ENCODE results near the gene COX14. TPM values are rescaled to one million over a fixed set of nuclear protein-coding genes. Genes with fewer than 3 reads are reported as not detected.
"Not testable (repeated sequence)": the region's sequence is repeated elsewhere in the genome, so short reads cannot be mapped to it uniquely, and the experiment has no call there.

The COX14 gene
- polyA plus RNA-seq, 12 donors, result 20.9 to 46.7 (median 38.2) TPM; not detected in 2

GRCh38 chr12:50151047-50151687 lies 39.1 kb downstream of the COX14 start:
- no peak for DNase-seq

GRCh38 chr12:50154947-50155346 lies 42.9 kb downstream of the COX14 start:
- not testable (repeated sequence) for DNase-seq

- no peak for DNase-seq
Observed at GRCh38 chr12:50156641-50157040, 44.6 kb downstream of the COX14 start.

GRCh38 chr12:50157259-50157658 lies 45.2 kb downstream of the COX14 start:
- DNase-seq, result no peak

- DNase-seq, result no peak
Observed at GRCh38 chr12:50160643-50161042, 48.6 kb downstream of the COX14 start.

GRCh38 chr12:50162230-50162629 lies 50.2 kb downstream of the COX14 start:
- no peak for DNase-seq

GRCh38 chr12:50164963-50165362 lies 52.9 kb downstream of the COX14 start:
- no peak for DNase-seq

GRCh38 chr12:50166799-50167048 lies 54.7 kb downstream of the COX14 start:
- DNase-seq, result no peak

GRCh38 chr12:50167049-50167828 lies 55.2 kb downstream of the COX14 start, which contains the start of gene CERS5:
CERS5 (minus strand) TSS chr12:50167369; CDS start chr12:50167297, 72 bp downstream.
- DNase-seq, result peak; percentile 99

Other genes starting within 250 kb of the COX14 start
- 10 to 100 TPM in 1 of 12 donors, 1 to 10 TPM in 10, not detected in 1; 7.4 to 10.6 (median 8.7) TPM for gene FAIM2, start 208.3 kb upstream of the COX14 start, polyA plus RNA-seq (ENCODE audit: insufficient read length in 12 of 12)
- gene AQP2, start 161.5 kb upstream of the COX14 start, polyA plus RNA-seq (ENCODE audit: insufficient read length in 12 of 12), result under 1 TPM in 5 of 12 donors, not detected in 7; 0.05 to 0.40 (median 0.16) TPM
- under 1 TPM in 10 of 12 donors, not detected in 2; 0.33 to 0.93 (median 0.55) TPM for gene AQP5, start 150.4 kb upstream of the COX14 start, polyA plus RNA-seq (ENCODE audit: insufficient read length in 12 of 12)
- gene AQP6, start 139.3 kb upstream of the COX14 start, polyA plus RNA-seq (ENCODE audit: insufficient read length in 12 of 12), result under 1 TPM in 9 of 12 donors, not detected in 3; 0.07 to 0.26 (median 0.14) TPM
- gene RACGAP1, start 86.7 kb upstream of the COX14 start, polyA plus RNA-seq (ENCODE audit: insufficient read length in 12 of 12), result 10 to 100 TPM in 11 of 12 donors, not detected in 1; 17.4 to 36.4 (median 28.5) TPM
- 10 to 100 TPM in 8 of 12 donors, 1 to 10 TPM in 3, not detected in 1; 8.1 to 15.0 (median 10.7) TPM for gene ASIC1, start 54.6 kb upstream of the COX14 start, polyA plus RNA-seq (ENCODE audit: insufficient read length in 12 of 12)
- 10 to 100 TPM in 11 of 12 donors, not detected in 1; 45.4 to 88.5 (median 56.3) TPM for gene SMARCD1, start 26.9 kb upstream of the COX14 start, polyA plus RNA-seq (ENCODE audit: insufficient read length in 12 of 12)
- 10 to 100 TPM in 11 of 12 donors, not detected in 1; 13.8 to 82.5 (median 54.2) TPM for gene GPD1, start 8.2 kb upstream of the COX14 start, polyA plus RNA-seq (ENCODE audit: insufficient read length in 12 of 12)
- gene CERS5, start 55.1 kb downstream of the COX14 start, polyA plus RNA-seq (ENCODE audit: insufficient read length in 12 of 12), result 10 to 100 TPM in 11 of 12 donors, not detected in 1; 32.7 to 70.9 (median 43.5) TPM
- gene LIMA1, start 171.3 kb downstream of the COX14 start, polyA plus RNA-seq (ENCODE audit: insufficient read length in 12 of 12), result 100 to 1,000 TPM; 109 to 218 (median 145) TPM